ENCODE data around the gene DCAF5.
"Not testable (repeated sequence)": the region's sequence is repeated elsewhere in the genome, so short reads cannot be mapped to it uniquely, and the experiment has no call there.

The DCAF5 gene, protein sequence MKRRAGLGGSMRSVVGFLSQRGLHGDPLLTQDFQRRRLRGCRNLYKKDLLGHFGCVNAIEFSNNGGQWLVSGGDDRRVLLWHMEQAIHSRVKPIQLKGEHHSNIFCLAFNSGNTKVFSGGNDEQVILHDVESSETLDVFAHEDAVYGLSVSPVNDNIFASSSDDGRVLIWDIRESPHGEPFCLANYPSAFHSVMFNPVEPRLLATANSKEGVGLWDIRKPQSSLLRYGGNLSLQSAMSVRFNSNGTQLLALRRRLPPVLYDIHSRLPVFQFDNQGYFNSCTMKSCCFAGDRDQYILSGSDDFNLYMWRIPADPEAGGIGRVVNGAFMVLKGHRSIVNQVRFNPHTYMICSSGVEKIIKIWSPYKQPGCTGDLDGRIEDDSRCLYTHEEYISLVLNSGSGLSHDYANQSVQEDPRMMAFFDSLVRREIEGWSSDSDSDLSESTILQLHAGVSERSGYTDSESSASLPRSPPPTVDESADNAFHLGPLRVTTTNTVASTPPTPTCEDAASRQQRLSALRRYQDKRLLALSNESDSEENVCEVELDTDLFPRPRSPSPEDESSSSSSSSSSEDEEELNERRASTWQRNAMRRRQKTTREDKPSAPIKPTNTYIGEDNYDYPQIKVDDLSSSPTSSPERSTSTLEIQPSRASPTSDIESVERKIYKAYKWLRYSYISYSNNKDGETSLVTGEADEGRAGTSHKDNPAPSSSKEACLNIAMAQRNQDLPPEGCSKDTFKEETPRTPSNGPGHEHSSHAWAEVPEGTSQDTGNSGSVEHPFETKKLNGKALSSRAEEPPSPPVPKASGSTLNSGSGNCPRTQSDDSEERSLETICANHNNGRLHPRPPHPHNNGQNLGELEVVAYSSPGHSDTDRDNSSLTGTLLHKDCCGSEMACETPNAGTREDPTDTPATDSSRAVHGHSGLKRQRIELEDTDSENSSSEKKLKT

DNA sequence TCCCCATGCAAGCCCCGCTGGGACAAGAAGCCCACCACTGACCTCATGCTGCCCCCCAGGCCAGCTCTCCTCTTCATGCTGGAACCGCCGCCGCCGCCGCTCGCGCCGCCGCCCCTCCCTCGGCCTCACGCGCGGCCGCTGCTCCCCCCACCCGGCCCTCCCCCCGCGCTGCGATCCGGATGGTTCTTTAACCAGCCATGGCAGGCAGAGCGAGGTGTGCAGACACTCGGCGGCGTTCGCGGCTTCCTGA, at the start of gene DCAF5:
Gene DCAF5, minus strand, starts transcription at position 218 of the 250 bp plus-strand sequence. Its CDS starts 141 bp downstream, at position 77.
- Mint-ChIP-seq H3K9me3 (no peaks in the 10 kb centered on the region), H3K36me3 (peaks cover 16 to 17% of the 10 kb centered on the region in 2 donors), H3K4me3 (peak within 1 kb of the TSS; percentile 94 to 98), H3K27me3 (no peaks in the 10 kb centered on the region), H3K27ac (peak within 1 kb of the TSS; percentile 97), H3K4me1 (peaks cover 20 to 36% of the 10 kb centered on the region in 2 donors)
- ATAC-seq (replicated peaks), result no peak
- no peak for DNase-seq

DNA sequence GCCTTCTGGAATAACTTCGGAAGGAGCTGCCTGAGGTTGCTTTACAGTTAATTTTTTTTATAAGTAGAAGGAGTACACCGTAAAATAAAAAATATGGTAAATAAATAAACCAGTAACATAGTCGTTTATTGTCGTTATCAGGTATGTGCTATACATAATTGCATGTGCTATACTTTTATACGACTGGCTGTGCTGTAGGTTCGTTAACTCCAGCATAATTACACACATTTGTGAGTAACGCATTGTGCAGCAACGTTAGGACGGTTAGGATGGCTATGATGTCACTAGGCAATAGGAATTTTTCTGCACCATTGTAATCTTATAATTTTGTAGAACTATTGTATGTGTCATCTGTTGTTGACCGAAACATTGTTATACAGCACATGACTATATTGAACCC, 46.9 kb upstream of the DCAF5 start:
- Mint-ChIP-seq H3K27me3 (no peaks in the 10 kb centered on the region), H3K4me1 (no peaks in the 10 kb centered on the region), H3K27ac (no peak overlapping the region), H3K36me3 (peaks cover 0 to 3% of the 10 kb centered on the region in 2 donors), H3K4me3 (no peak overlapping the region), H3K9me3 (no peaks in the 10 kb centered on the region)
- ATAC-seq (replicated peaks) (no peak), DNase-seq (no peak)

DNA sequence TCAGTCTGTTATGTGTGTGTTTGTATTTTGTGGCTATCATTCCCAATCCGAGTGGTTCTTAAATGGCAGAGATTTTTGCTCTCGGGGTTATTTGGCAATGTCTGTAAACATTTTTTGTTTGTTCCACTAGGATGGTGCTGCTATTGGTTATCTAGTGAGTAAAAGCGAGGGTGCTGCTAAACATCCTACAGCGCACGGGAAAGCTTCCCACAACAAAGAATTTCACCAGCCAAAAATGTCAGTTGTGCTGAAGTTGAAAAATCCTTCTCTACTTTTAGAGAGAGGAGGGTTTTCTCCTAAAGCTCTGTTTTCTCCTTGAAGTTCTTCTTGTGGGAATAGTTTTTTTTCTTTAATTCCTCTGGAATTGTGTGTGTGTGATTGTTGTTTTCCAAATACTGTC, 40.8 kb upstream of the DCAF5 start:
- H3K27me3 Mint-ChIP-seq, result no peaks in the 10 kb centered on the region
- H3K9me3 Mint-ChIP-seq, result no peaks in the 10 kb centered on the region
- ATAC-seq (replicated peaks) (no peak), DNase-seq (no peak)
- H3K27ac Mint-ChIP-seq, result no peak overlapping the region
- H3K4me1 Mint-ChIP-seq, result peaks cover 5 to 17% of the 10 kb centered on the region in 2 donors
- H3K36me3 Mint-ChIP-seq, result peaks cover 0 to 2% of the 10 kb centered on the region in 2 donors
- no peak overlapping the region for H3K4me3 Mint-ChIP-seq

DNA sequence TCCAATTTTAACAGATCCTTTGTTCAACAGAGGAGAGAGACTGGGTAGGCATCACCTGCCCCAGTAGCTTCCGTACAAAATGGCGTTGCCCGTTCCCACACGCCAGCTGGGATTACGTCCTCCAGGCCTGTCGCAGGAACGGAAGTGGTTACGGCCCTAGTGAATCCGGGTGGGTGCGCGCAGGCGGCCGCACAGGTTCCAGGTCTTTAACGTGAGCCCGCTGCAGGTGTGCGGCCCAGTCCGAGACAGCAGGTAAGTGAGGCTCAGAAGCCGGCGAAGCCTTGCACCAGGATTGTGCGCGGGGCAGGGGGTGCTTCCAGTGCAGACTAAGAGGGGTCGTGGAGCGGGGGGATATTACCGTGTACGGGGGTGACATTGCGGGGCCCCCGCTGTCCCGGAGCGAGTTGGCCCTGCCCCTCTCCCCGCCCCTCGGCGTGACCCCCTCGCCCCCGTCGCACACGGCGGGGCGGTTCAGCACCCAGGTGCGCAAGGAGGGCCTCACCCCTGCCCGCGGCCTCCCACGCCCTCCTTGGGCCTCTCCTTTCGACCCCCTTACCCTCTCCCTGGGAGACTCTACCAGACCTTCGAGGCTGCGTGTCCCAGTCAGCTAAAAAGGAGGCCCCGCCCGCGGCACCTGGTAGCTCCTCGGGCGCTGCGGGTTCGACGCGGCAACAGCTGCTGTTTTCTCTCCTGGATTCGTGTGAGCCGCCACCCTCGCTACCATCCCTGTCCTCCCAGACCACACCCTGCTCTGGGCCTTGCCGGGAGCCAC, 38.6 kb upstream of the DCAF5 start, which contains the start of gene EXD2:
Gene EXD2, plus strand, starts transcription at position 159 of the 772 bp plus-strand sequence. CDS start 17,973 bp downstream, outside the sequence.
- Mint-ChIP-seq H3K27me3 (no peaks in the 10 kb centered on the region), H3K36me3 (no peaks in the 10 kb centered on the region), H3K4me3 (peak within 1 kb of the TSS; percentile 88 to 95), H3K27ac (peak within 1 kb of the TSS; percentile 95), H3K9me3 (no peaks in the 10 kb centered on the region), H3K4me1 (peaks cover 5 to 17% of the 10 kb centered on the region in 2 donors)
- peak; percentile 76 for DNase-seq
- ATAC-seq (replicated peaks), result peak; percentile 91 to 93

DNA sequence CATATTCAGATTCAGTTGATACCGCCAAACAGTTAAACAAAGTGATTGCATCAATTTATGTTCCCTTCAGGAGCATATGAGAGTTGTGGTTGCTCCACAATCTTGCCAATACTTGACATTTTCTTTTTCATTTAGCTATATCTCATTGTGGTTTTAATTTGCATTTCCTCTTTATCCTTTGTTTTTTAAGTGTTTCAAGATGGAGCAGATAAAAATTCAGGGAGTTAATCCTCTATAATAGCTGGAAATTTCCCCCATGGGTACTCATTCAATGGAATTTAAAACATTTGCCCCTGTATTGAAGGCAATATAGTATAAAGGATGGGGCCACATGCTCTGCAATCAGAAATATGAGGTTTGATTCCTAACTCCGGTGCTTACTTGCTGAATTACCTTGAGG, 37.3 kb upstream of the DCAF5 start:
- H3K27ac Mint-ChIP-seq, result no peak overlapping the region
- H3K36me3 Mint-ChIP-seq, result no peaks in the 10 kb centered on the region
- no peaks in the 10 kb centered on the region for H3K9me3 Mint-ChIP-seq
- H3K4me1 Mint-ChIP-seq, result peaks cover 5 to 17% of the 10 kb centered on the region in 2 donors
- DNase-seq (no peak), ATAC-seq (replicated peaks) (no peak)
- H3K4me3 Mint-ChIP-seq, result no peak overlapping the region
- no peaks in the 10 kb centered on the region for H3K27me3 Mint-ChIP-seq

DNA sequence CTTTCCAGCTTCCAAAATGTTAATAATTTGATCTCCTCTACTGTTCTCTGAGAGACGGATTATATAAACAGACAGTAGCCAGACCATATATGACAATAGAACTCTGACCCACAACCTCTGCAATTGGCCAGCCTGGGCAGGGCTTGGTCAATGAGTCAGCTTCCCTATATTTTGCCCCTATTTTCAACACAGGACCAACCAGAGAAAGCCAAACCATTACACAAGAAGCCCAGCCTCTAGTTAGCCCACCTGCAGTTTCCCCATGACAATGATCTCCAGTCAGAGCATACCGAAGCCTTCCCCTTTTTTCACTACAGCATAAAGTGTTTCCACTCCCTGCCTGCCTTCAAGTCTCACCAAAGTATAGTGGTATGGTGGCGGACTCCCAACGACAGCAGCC, 30.8 kb upstream of the DCAF5 start:
- peaks cover 0 to 1% of the 10 kb centered on the region in 2 donors for H3K36me3 Mint-ChIP-seq
- no peak overlapping the region for H3K27ac Mint-ChIP-seq
- DNase-seq (no peak), ATAC-seq (replicated peaks) (no peak)
- no peak overlapping the region for H3K4me3 Mint-ChIP-seq
- no peaks in the 10 kb centered on the region for H3K4me1 Mint-ChIP-seq
- H3K9me3 Mint-ChIP-seq, result no peaks in the 10 kb centered on the region
- H3K27me3 Mint-ChIP-seq, result peaks cover 5 to 6% of the 10 kb centered on the region in 2 donors

DNA sequence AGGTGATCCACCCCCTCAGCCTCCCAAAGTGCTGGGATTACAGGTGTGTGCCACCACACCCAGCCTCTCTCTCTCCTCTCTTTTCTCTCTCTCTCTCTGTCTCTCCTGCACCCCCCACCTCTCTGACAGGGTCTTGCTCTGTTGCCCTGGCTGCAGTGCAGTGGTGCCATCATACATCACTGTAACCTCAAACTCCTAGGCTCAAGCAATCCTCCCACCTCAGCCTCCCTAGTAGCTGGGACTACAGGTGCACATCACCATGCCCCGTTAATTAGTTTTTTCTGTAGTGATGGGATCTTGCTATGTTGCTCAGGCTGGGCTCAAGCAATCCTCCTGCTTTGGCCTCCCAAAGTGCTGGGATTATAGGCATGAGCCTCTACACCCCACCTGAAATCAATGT, 29.7 kb upstream of the DCAF5 start:
- peaks cover 6 to 11% of the 10 kb centered on the region in 2 donors for H3K27me3 Mint-ChIP-seq
- H3K27ac Mint-ChIP-seq, H3K4me3 Mint-ChIP-seq: not testable (repeated sequence)

DNA sequence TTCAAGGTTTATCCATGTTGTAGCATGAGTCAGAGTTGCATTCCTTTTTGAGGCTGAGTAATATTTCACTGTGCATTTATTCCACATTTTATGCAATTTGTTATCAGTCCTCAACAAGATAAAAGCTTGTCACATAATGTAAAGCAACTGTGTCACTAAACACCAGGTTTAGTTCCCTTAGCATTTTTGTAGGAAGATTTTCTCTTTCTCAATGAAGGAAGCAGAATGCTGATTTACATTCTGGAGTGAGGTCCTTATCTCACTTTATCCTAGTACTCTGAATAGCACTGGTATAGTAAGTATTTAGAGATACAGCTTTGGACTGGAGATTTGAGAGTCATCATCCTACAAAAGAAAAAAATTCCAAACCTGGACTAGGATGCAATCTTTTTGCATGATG, 28.6 kb upstream of the DCAF5 start:
- Mint-ChIP-seq H3K36me3 (peaks cover 0 to 1% of the 10 kb centered on the region in 2 donors), H3K27ac (no peak overlapping the region), H3K4me1 (no peaks in the 10 kb centered on the region), H3K27me3 (peaks cover 10 to 15% of the 10 kb centered on the region in 2 donors), H3K9me3 (no peaks in the 10 kb centered on the region), H3K4me3 (no peak overlapping the region)
- DNase-seq (no peak), ATAC-seq (replicated peaks) (no peak)

More for the DNA sequence above, 29.7 kb upstream of the DCAF5 start:
- H3K9me3 Mint-ChIP-seq; H3K36me3 Mint-ChIP-seq; DNase-seq; ATAC-seq (replicated peaks); H3K4me1 Mint-ChIP-seq: not testable (repeated sequence)

DNA sequence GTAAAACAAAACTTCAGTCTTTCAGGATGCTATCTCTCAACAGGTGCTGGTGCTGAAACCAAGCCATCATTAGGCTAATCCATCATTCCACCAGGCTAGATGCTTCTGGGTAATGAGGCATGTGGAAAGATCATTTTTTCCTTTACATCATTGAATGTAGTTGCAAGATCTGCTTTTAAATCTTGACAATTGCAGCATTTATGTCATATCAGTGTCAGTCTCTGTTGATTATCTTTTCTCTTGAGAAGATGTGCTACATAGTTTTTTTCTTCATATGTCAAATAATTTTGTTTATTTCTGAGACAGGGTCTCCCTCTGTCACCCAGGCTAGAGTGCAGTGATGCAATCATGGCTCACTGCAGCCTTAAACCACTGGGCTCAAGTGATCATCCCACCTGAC, 22.2 kb upstream of the DCAF5 start:
- ATAC-seq (replicated peaks) (no peak), DNase-seq (no peak)
- Mint-ChIP-seq H3K27ac (no peak overlapping the region), H3K36me3 (no peaks in the 10 kb centered on the region), H3K4me3 (no peak overlapping the region), H3K27me3 (peaks cover 17 to 19% of the 10 kb centered on the region in 2 donors), H3K4me1 (no peaks in the 10 kb centered on the region), H3K9me3 (peaks cover 0 to 1% of the 10 kb centered on the region in 2 donors)

DNA sequence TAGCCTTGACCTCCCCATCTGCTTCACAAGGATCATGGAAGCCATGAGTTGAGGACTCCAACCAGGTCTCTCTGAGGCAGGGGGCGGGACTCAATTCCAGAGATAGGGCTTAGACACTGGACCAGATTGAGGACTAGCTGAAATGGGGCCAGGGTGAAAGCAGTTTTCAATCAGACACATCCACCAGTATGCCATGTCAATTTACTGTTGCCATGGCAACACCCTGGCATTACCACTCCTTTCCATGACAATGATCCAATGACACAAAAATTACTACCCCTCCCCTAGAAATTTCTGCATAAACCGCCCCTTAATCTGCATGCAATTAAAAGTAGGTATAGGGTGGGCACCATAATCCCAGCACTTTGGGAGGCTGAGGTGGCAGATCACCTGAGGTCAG, 18.6 kb upstream of the DCAF5 start:
- no peak overlapping the region for H3K4me3 Mint-ChIP-seq
- no peaks in the 10 kb centered on the region for H3K36me3 Mint-ChIP-seq
- ATAC-seq (replicated peaks), result no peak
- DNase-seq, result no peak
- peaks cover 0 to 1% of the 10 kb centered on the region in 2 donors for H3K9me3 Mint-ChIP-seq
- H3K27me3 Mint-ChIP-seq, result peaks cover 9 to 12% of the 10 kb centered on the region in 2 donors
- no peak overlapping the region for H3K27ac Mint-ChIP-seq
- H3K4me1 Mint-ChIP-seq, result no peaks in the 10 kb centered on the region

DNA sequence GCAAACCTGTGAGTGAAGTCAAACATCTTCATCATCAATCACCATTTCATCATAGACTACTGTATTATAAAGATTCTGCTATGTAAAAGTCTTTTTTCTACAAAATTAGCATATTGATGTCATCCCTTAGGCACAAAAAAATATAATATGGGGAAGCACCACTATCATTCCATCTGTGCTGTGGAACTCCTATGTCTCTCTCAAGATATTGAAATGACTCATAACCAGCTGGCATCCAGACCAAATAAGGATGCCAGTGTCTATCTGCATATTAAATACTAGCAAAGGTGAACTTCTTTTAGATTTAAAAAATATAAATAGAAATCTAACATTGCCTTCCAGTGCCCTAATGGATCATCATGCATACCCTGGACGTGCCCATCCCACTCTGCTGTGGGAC, 17.9 kb upstream of the DCAF5 start:
- DNase-seq (no peak), ATAC-seq (replicated peaks) (no peak)
- Mint-ChIP-seq H3K27me3 (peaks cover 9 to 12% of the 10 kb centered on the region in 2 donors), H3K27ac (no peak overlapping the region), H3K4me3 (no peak overlapping the region), H3K4me1 (no peaks in the 10 kb centered on the region), H3K9me3 (peaks cover 0 to 1% of the 10 kb centered on the region in 2 donors), H3K36me3 (no peaks in the 10 kb centered on the region)

DNA sequence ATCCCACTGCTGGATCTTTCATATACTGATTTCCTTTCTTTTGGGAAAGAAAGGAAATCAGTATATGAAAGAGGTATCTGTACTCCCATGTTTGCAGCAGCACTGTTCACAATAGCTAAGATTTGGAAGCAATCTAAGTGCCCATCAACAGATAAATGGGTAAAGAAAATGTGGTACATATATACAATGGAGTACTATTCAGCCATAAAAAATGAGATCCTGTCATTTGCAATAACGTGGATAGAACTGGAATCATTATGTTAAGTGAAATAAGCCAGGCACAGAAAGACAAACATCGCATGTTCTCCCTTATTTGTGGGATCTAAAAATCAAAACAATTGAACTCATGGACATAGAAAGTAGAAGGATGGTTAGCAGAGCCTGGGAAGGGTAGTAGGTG, 12.9 kb upstream of the DCAF5 start:
- H3K27me3 Mint-ChIP-seq, result peaks cover 29 to 42% of the 10 kb centered on the region in 2 donors
- H3K4me1 Mint-ChIP-seq; DNase-seq; H3K27ac Mint-ChIP-seq; ATAC-seq (replicated peaks); H3K4me3 Mint-ChIP-seq: not testable (repeated sequence)
- peaks cover 5 to 15% of the 10 kb centered on the region in 2 donors for H3K36me3 Mint-ChIP-seq
- H3K9me3 Mint-ChIP-seq, result peaks cover 8 to 18% of the 10 kb centered on the region in 2 donors

DNA sequence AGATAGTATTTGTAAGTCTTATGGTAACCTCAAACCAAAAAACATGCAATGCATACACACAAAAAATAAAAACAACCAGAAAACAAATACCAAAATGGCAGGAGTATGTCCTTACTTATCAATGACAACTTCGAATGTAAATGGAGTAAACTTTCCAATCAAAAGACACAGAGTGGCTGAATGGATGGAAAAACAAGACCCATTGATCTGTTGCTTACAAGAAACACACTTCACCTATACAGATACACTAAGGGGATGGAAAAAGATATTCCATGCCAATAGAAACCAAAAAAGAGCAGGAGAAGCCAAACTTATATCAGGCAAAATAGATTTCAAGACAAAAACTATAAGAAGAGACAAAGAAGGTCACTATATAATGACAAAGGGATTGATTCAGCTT, 8.7 kb upstream of the DCAF5 start:
- Mint-ChIP-seq H3K9me3 (peaks cover 8 to 18% of the 10 kb centered on the region in 2 donors), H3K4me3 (no peak overlapping the region), H3K27me3 (peaks cover 38 to 63% of the 10 kb centered on the region in 2 donors), H3K27ac (no peak overlapping the region), H3K36me3 (peaks cover 5 to 15% of the 10 kb centered on the region in 2 donors), H3K4me1 (no peaks in the 10 kb centered on the region)
- ATAC-seq (replicated peaks), result no peak
- DNase-seq, result no peak

DNA sequence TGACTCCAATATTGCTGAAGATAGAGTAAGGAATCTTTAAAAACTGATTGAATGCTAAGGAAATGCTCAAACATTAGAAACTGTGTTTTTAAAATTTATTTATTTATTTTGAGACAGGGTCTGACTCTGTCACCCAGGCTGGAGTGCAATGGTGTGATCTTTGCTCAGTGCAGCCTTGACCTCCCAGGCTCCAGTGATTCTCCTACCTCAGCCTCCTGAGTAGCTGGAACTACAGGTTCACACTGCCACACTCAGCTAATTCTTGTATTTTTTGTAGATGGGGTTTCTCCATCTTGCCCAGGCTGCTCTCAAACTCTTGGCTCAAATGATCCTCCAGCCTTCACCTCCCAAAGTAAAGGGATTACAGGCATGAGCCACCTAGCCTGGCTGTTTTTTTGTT, 3.3 kb upstream of the DCAF5 start:
- DNase-seq (no peak), ATAC-seq (replicated peaks) (no peak)
- Mint-ChIP-seq H3K9me3 (no peaks in the 10 kb centered on the region), H3K27me3 (peaks cover 12 to 26% of the 10 kb centered on the region in 2 donors), H3K27ac (no peak overlapping the region), H3K4me3 (no peak overlapping the region), H3K4me1 (peaks cover 6% of the 10 kb centered on the region in 2 donors), H3K36me3 (peaks cover 0 to 6% of the 10 kb centered on the region in 2 donors)

Measured in stimulated activated naive B cell treated with anti-CD40 and anti-IgM and Interleukin-4, amounts not matched to agents 10 μg/mL and 1 μg/mL and 100 μg/mL, for 72 hours (primary cell).